Mucosa of rectum (tissue), 2 donors: ENCODE data around the gene BACE2.

Source experiments
- H3K27ac ChIP-seq, 2 donors: one replicate each; pipeline ENCODE4 v1.7.0; 2013; ENCODE audit warnings: inconsistent platforms in 2 of 2, low read depth in 2 of 2, low read length in 2 of 2
- H3K27me3 ChIP-seq, 2 donors: one replicate each; pipeline ENCODE4 v1.7.0; 2013; ENCODE audit warnings: low read length in 2 of 2; ENCODE audit not compliant: control insufficient read depth in 2 of 2, insufficient read depth in 2 of 2
- H3K36me3 ChIP-seq, 2 donors: one replicate each; pipeline ENCODE4 v1.7.0; 2013; ENCODE audit warnings: low read length in 2 of 2; ENCODE audit not compliant: control insufficient read depth in 2 of 2, insufficient read depth in 2 of 2
- H3K4me1 ChIP-seq, 2 donors: one replicate each; pipeline ENCODE4 v1.7.0; 2013; ENCODE audit warnings: low read length in 2 of 2, mild to moderate bottlenecking in 1 of 2; ENCODE audit not compliant: control insufficient read depth in 2 of 2, insufficient read depth in 2 of 2
- H3K4me3 ChIP-seq, 2 donors: one replicate each; pipeline ENCODE4 v1.7.0; 2013; ENCODE audit warnings: low read length in 2 of 2
- H3K9ac ChIP-seq, 2 donors: one replicate each; pipeline ENCODE4 v1.7.0; 2013; ENCODE audit warnings: low read length in 2 of 2, low read depth in 1 of 2, mild to moderate bottlenecking in 1 of 2
- H3K9me3 ChIP-seq, 2 donors: one replicate each; pipeline ENCODE4 v1.7.0; 2013; ENCODE audit warnings: low read length in 2 of 2; ENCODE audit not compliant: control insufficient read depth in 2 of 2
- donor health status: healthy.
- donor health status: Normal muscosa, but diverticular disease.

Gene BACE2

DNA sequence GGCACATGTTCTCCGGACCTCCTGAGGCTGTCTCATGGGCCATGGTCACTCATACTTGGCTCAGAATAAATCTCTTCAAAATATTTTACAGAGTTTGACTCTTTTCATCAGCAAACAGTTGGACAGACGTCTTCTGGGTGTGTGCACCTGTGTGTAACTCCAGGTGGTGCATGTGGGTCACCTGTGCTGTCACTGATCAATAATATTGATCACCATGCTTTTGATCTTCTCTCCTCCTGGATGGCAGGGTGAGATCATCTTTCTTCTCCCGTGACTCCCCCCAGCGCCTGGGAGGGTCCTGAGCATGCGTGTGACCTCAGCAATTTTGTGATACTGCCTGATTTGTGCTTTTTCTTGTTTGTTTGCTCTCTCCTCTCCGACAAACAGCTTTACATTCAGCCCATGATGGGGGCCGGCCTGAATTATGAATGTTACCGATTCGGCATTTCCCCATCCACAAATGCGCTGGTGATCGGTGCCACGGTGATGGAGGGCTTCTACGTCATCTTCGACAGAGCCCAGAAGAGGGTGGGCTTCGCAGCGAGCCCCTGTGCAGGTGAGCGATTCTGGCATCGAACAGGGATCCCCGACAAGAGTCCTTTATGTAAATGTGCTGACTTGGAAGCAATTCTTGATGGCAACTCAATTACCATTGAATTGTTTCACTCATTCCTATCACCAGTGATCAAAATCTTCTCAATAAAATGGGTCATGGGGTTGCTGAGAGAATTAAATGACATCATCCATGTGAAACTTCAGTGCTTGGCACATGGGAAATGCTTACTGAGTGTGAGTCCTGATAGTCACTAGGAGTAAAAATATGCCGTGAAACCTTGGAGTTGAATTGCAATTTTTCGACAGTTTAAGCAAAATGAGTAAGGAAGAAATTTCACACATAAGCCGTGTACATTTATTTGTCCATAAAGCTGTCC, 89.1 kb downstream of the BACE2 start:
- Histone ChIP-seq H3K4me3 (no peak overlapping the region), H3K4me1 (no peaks in the 10 kb centered on the region), H3K27ac (no peak overlapping the region), H3K36me3 (peaks cover 11 to 15% of the 10 kb centered on the region in 2 donors), H3K9me3 (no peaks in the 10 kb centered on the region), H3K27me3 (no peaks in the 10 kb centered on the region), H3K9ac (no peak overlapping the region)

GRCh38 chr21:41258617-41259016, 90.7 kb downstream of the BACE2 start:
- Histone ChIP-seq H3K9ac (no peak overlapping the region), H3K36me3 (peaks cover under 1 to 15% of the 10 kb centered on the region in 2 donors), H3K27ac (no peak overlapping the region), H3K9me3 (no peaks in the 10 kb centered on the region), H3K4me1 (no peaks in the 10 kb centered on the region), H3K4me3 (no peak overlapping the region), H3K27me3 (no peaks in the 10 kb centered on the region)

DNA sequence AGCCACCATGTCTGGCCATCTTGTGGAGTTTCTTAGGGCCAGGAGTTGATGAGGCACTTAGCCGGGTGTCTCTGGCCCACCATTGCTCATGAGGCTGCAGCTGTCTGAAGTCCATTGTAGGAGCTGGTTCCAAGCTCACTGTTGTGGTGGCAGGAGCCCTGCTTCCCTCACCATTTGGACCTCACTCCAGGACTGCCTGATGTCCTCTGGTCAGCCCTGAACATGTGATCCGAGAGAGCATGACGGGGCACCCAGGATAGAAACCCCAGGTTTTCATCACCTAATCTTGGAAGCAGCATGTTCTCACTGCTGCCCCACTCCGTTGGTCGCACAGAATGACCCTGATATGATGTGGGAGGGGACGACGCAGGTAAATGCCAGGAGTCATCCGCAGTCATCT, 92.5 kb downstream of the BACE2 start:
- Histone ChIP-seq H3K9me3 (no peaks in the 10 kb centered on the region), H3K27me3 (no peaks in the 10 kb centered on the region), H3K36me3 (peaks cover 0 to 9% of the 10 kb centered on the region in 2 donors), H3K4me1 (no peaks in the 10 kb centered on the region), H3K4me3 (no peak overlapping the region), H3K27ac (no peak overlapping the region), H3K9ac (no peak overlapping the region)

DNA sequence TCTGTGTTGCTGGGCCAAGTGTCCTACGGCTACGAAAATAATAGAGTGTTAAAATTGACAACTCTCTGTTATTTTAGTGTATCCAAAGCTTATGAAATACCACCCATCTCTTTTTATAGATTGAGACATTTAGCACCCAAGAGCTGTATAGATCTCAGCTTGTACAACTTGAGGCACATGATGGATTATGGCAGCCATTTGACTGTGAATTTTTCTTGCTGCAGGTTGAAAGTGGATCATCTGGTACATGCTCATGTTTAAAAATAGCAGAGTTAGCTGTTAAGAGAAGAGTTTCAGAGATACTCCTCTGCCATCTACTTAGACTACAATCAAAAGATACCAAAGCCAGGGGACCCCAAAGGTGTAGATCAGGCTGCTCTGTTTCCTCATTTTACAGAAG, 99.4 kb downstream of the BACE2 start:
- no peak overlapping the region for H3K27ac ChIP-seq
- H3K27me3 ChIP-seq = no peaks in the 10 kb centered on the region
- H3K9me3 ChIP-seq = no peaks in the 10 kb centered on the region
- no peak overlapping the region for H3K9ac ChIP-seq
- no peak overlapping the region for H3K4me3 ChIP-seq
- peaks cover 0 to 2% of the 10 kb centered on the region in 2 donors for H3K36me3 ChIP-seq
- H3K4me1 ChIP-seq = no peaks in the 10 kb centered on the region

GRCh38 chr21:41269535-41269934, 101.6 kb downstream of the BACE2 start:
- Histone ChIP-seq H3K9ac (no peak overlapping the region), H3K27me3 (no peaks in the 10 kb centered on the region), H3K36me3 (peaks cover 0 to 2% of the 10 kb centered on the region in 2 donors), H3K27ac (no peak overlapping the region), H3K4me3 (no peak overlapping the region), H3K4me1 (no peaks in the 10 kb centered on the region), H3K9me3 (no peaks in the 10 kb centered on the region)

DNA sequence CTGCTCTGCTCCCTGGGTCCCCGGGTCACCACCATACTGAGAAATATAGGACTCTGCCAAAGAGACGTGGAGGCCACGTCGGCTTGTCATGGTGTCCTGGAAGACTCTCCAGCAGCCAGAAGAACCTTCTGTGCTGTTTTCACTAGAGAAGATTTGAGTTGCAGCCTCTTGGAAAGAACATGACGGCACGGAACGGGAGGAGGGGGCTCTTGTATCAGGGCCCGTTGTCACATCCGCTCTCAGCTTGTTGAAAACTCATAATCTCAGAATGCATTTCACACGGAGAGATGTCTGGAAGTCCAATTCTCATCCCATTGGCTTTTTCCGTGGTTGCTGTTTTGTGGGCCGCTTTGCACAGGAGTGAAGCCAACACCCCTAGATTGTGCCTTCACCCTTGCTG, 109.2 kb downstream of the BACE2 start:
- Histone ChIP-seq H3K4me1 (no peaks in the 10 kb centered on the region), H3K4me3 (no peak overlapping the region), H3K36me3 (peaks cover 0 to 2% of the 10 kb centered on the region in 2 donors), H3K9me3 (no peaks in the 10 kb centered on the region), H3K27me3 (no peaks in the 10 kb centered on the region), H3K27ac (no peak overlapping the region), H3K9ac (no peak overlapping the region)

- H3K9me3 ChIP-seq = no peaks in the 10 kb centered on the region
- no peaks in the 10 kb centered on the region for H3K4me1 ChIP-seq
- H3K4me3 ChIP-seq = no peak overlapping the region
- no peak overlapping the region for H3K9ac ChIP-seq
- H3K36me3 ChIP-seq = peaks cover 0 to 2% of the 10 kb centered on the region in 2 donors
- H3K27ac ChIP-seq = no peak overlapping the region
- peaks cover 4% of the 10 kb centered on the region in 2 donors for H3K27me3 ChIP-seq
Measured at GRCh38 chr21:41277846-41278245, 109.9 kb downstream of the BACE2 start.

GRCh38 chr21:41280115-41280919, 112.4 kb downstream of the BACE2 start:
- no peak overlapping the region for H3K27ac ChIP-seq
- H3K9me3 ChIP-seq = no peaks in the 10 kb centered on the region
- peaks cover 4 to 6% of the 10 kb centered on the region in 2 donors for H3K27me3 ChIP-seq
- no peaks in the 10 kb centered on the region for H3K4me1 ChIP-seq
- H3K9ac ChIP-seq = no peak overlapping the region
- no peak overlapping the region for H3K4me3 ChIP-seq
- H3K36me3 ChIP-seq = no peaks in the 10 kb centered on the region

- Histone ChIP-seq H3K36me3 (no peaks in the 10 kb centered on the region), H3K27ac (no peak overlapping the region), H3K9me3 (no peaks in the 10 kb centered on the region), H3K27me3 (peaks cover 4 to 6% of the 10 kb centered on the region in 2 donors), H3K9ac (no peak overlapping the region), H3K4me1 (no peaks in the 10 kb centered on the region), H3K4me3 (no peak overlapping the region)
Measured at GRCh38 chr21:41282412-41282811, 114.5 kb downstream of the BACE2 start.

DNA sequence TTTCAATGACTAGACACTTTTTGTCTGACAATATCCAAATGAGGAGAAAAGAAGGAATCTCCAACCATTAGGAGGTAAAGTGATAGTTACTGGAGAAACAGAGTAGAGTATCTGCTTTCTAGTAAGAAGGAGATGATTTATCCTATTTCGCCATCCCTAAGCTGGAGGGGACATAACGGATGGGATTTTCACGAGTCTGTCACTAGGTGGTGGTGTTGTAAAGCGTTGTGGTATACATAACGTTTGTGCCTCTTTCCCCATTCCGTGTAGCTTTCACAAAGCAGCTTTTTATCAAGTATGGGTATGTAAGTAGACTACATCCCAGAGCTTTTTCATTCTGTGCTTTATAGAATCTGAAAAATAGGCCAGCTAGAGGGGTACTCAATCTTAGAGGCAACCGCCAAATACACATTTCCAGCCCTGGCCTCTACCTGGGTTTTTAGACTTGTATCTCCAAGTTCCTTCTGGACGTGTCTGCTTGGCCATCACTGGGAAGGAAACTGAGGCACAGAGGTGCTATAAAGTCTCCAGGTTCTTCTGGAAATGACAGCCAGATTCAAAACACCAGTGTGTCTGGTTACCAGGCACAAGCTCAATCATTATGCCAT, 115.4 kb downstream of the BACE2 start:
- peaks cover 4 to 6% of the 10 kb centered on the region in 2 donors for H3K27me3 ChIP-seq
- no peaks in the 10 kb centered on the region for H3K9me3 ChIP-seq
- H3K9ac ChIP-seq = no peak overlapping the region
- no peak overlapping the region for H3K27ac ChIP-seq
- H3K4me1 ChIP-seq = no peaks in the 10 kb centered on the region
- H3K4me3 ChIP-seq = no peak overlapping the region
- no peaks in the 10 kb centered on the region for H3K36me3 ChIP-seq
